Esophagus muscularis mucosa (tissue), 4 donors: Measurements from ENCODE around the gene BBS7.

ENCODE experiments used
- CTCF ChIP-seq, 3 experiments: fragments of 200-600 bp in 2 of 3; fragments of 450-650 bp in 1 of 3; sonication (generic) in 2 of 3; IDR thresholded peaks; one replicate each; pipeline ENCODE4 v1.5.1; 2017 to 2019; ENCODE audit warnings: antibody characterized with exemption in 3 of 3, mild to moderate bottlenecking in 2 of 3, moderate library complexity in 1 of 3
- EP300 ChIP-seq: sonication (generic); formaldehyde crosslinking; IDR thresholded peaks from one replicate; pipeline ENCODE4 v1.6.1; 2017; ENCODE audit warnings: antibody characterized with exemption
- POLR2A ChIP-seq: fragments of 450-650 bp; IDR thresholded peaks from one replicate; pipeline ENCODE4 v1.6.1; 2017; ENCODE audit warnings: antibody characterized with exemption, moderate library complexity, mild to moderate bottlenecking, low read depth
- POLR2AphosphoS5 ChIP-seq, 2 donors: sonication (generic); formaldehyde crosslinking; IDR thresholded peaks; one replicate each; pipeline ENCODE4 v1.6.1; 2017; ENCODE audit warnings: antibody characterized with exemption in 2 of 2

- TF ChIP-seq CTCF (IDR thresholded peaks at IDR 0.05) (no peak), POLR2A (no peak), POLR2AphosphoS5 (IDR thresholded peaks at IDR 0.05) (no peak), EP300 (no peak)
These were observed 85.3 kb downstream of the BBS7 start for GRCh38 chr4:121784975-121785374.
